Osteoblast (primary cell): ENCODE measurements around the gene MEIG1. TPM values are rescaled to one million over a fixed set of nuclear protein-coding genes. Genes with fewer than 3 reads are reported as not detected.

Experiments
- DNase-seq: peaks from one replicate; pipeline ENCODE4 v3.0.0; 2011; ENCODE audit warnings: low spot score, mixed read lengths; ENCODE audit not compliant: insufficient read length; ENCODE audit errors: missing footprints
- H2AFZ ChIP-seq: 2 replicates; pipeline ENCODE4 v1.6.0; 2011; ENCODE audit warnings: mild to moderate bottlenecking, low read length
- H3K27ac ChIP-seq: 2 replicates; pipeline ENCODE4 v1.5.1; 2011; ENCODE audit warnings: mild to moderate bottlenecking, low read depth, low read length, moderate library complexity
- H3K27me3 ChIP-seq: 2 replicates; pipeline ENCODE4 v1.6.0; 2012; ENCODE audit warnings: mild to moderate bottlenecking, control low read depth, inconsistent platforms, low read length, moderate library complexity; ENCODE audit not compliant: insufficient read depth
- H3K36me3 ChIP-seq: 2 replicates; pipeline ENCODE4 v1.5.1; 2011; ENCODE audit warnings: mild to moderate bottlenecking, low read length, control low read depth, moderate library complexity; ENCODE audit not compliant: insufficient read depth
- H3K4me1 ChIP-seq: 2 replicates; pipeline ENCODE4 v1.5.1; 2011; ENCODE audit warnings: mild to moderate bottlenecking, low read length, control low read depth, moderate library complexity; ENCODE audit not compliant: insufficient read depth
- H3K4me2 ChIP-seq: 2 replicates; pipeline ENCODE4 v1.6.0; 2011; ENCODE audit warnings: mild to moderate bottlenecking, low read length; ENCODE audit not compliant: insufficient read depth
- H3K4me3 ChIP-seq: fragments of 200-600 bp; sonication (generic); 3 replicates; pipeline ENCODE4 v1.5.1; 2012; ENCODE audit warnings: mild to moderate bottlenecking, low read length, inconsistent platforms; ENCODE audit not compliant: insufficient read depth
- H3K79me2 ChIP-seq: 2 replicates; pipeline ENCODE4 v1.6.0; 2012; ENCODE audit warnings: mild to moderate bottlenecking, low read length, control low read depth, inconsistent platforms; ENCODE audit not compliant: insufficient read depth
- H3K9me3 ChIP-seq: 2 replicates; pipeline ENCODE4 v1.5.1; 2011; ENCODE audit warnings: low read depth, low read length, control low read depth
- H4K20me1 ChIP-seq: 2 replicates; pipeline ENCODE4 v1.6.0; 2012; ENCODE audit warnings: mild to moderate bottlenecking, low read length, control low read depth; ENCODE audit not compliant: insufficient read depth
- total RNA-seq: library from RNA; depleted of rRNA; stranded (reverse); fragments of >200 nt; gene quantifications from 2 replicates; pipeline ENCODE4 v1.2.3, GENCODE V29; 2012
- TF ChIP-seq, protein P1 (sequence below): IDR thresholded peaks from 2 replicates; pipeline ENCODE4 v1.5.1; 2011; ENCODE audit warnings: mild to moderate bottlenecking, low read depth, low read length, moderate library complexity; ENCODE audit errors: extremely low read depth

Gene MEIG1
- total RNA-seq, 1 donor = not detected

DNA sequence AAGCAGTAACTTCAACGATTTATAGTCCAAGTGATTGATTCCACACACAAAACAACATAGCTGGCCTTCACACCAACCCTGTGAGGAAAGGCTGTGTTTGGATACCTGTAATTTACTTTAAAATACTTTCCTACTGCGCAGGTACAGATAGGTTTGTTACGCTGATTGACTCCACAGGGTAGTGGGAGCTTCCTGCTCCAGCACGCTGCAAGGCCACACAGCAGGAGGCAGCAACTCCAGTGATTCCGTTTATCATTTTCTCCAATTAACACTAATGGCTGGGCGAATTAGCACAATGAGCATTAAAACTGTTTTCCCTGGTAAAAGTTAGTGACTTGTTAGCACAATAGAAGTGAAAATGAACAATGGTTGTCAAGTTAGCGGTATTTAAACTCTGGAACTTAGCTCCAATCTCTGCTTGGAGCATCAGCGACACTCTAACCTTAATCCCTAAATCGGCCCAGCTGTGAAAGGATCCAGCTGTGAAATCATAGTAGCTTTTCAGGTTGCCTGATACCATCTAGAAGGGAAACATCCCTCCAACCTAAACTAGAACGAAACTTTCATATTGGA lies 6.3 kb upstream of the MEIG1 start:
- peaks cover 53% of the 10 kb centered on the region for H3K79me2 ChIP-seq
- H3K4me2 ChIP-seq = peak overlapping the region; percentile 98
- no peak for DNase-seq
- peak overlapping the region; percentile 84 for H3K27ac ChIP-seq
- peaks cover 5% of the 10 kb centered on the region for H4K20me1 ChIP-seq
- no peaks in the 10 kb centered on the region for H3K9me3 ChIP-seq
- H3K27me3 ChIP-seq = no peaks in the 10 kb centered on the region
- peaks cover 18% of the 10 kb centered on the region for H3K4me1 ChIP-seq
- H2AFZ ChIP-seq = peak overlapping the region; percentile 100
- TF ChIP-seq, protein P1, sequence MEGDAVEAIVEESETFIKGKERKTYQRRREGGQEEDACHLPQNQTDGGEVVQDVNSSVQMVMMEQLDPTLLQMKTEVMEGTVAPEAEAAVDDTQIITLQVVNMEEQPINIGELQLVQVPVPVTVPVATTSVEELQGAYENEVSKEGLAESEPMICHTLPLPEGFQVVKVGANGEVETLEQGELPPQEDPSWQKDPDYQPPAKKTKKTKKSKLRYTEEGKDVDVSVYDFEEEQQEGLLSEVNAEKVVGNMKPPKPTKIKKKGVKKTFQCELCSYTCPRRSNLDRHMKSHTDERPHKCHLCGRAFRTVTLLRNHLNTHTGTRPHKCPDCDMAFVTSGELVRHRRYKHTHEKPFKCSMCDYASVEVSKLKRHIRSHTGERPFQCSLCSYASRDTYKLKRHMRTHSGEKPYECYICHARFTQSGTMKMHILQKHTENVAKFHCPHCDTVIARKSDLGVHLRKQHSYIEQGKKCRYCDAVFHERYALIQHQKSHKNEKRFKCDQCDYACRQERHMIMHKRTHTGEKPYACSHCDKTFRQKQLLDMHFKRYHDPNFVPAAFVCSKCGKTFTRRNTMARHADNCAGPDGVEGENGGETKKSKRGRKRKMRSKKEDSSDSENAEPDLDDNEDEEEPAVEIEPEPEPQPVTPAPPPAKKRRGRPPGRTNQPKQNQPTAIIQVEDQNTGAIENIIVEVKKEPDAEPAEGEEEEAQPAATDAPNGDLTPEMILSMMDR = peak; percentile 12
- peak overlapping the region; percentile 97 for H3K4me3 ChIP-seq
- H3K36me3 ChIP-seq = no peaks in the 10 kb centered on the region

- peak overlapping the region; percentile 100 for H2AFZ ChIP-seq
- peak overlapping the region; percentile 98 for H3K4me2 ChIP-seq
- H3K4me3 ChIP-seq = peak overlapping the region; percentile 97
- peaks cover 47% of the 10 kb centered on the region for H3K79me2 ChIP-seq
- H3K27ac ChIP-seq = peak overlapping the region; percentile 84
- DNase-seq = peak; percentile 91
- TF ChIP-seq, protein P1 = no peak
- H3K9me3 ChIP-seq = no peaks in the 10 kb centered on the region
- H3K36me3 ChIP-seq = no peaks in the 10 kb centered on the region
- H4K20me1 ChIP-seq = peaks cover 5% of the 10 kb centered on the region
- H3K27me3 ChIP-seq = no peaks in the 10 kb centered on the region
- peaks cover 18% of the 10 kb centered on the region for H3K4me1 ChIP-seq
Observed at GRCh38 chr10:14953424-14954000, 5.7 kb upstream of the MEIG1 start.

- Histone ChIP-seq H3K27me3 (no peaks in the 10 kb centered on the region), H3K36me3 (no peaks in the 10 kb centered on the region), H3K27ac (peak within 1 kb of the TSS; percentile 84), H3K4me3 (peak within 1 kb of the TSS; percentile 97), H4K20me1 (peaks cover 5% of the 10 kb centered on the region), H3K79me2 (peaks cover 41% of the 10 kb centered on the region), H3K4me1 (peaks cover 18% of the 10 kb centered on the region), H3K9me3 (no peaks in the 10 kb centered on the region), H2AFZ (peak within 1 kb of the TSS; percentile 100), H3K4me2 (peak within 1 kb of the TSS; percentile 98)
- peak; percentile 98 for DNase-seq
- TF ChIP-seq, protein P1 = no peak
Observed at GRCh38 chr10:14954001-14954770, 5.0 kb upstream of the MEIG1 start, which contains the start of gene DCLRE1C. Gene DCLRE1C, minus strand, starts transcription at chr10:14954096. Its CDS starts 86 bp downstream, at chr10:14954010.

- H3K4me1 ChIP-seq = peaks cover 18% of the 10 kb centered on the region
- DNase-seq = no peak
- H3K27me3 ChIP-seq = no peaks in the 10 kb centered on the region
- no peak overlapping the region for H2AFZ ChIP-seq
- no peaks in the 10 kb centered on the region for H3K36me3 ChIP-seq
- no peaks in the 10 kb centered on the region for H3K9me3 ChIP-seq
- H3K4me2 ChIP-seq = peak overlapping the region; percentile 98
- H4K20me1 ChIP-seq = peaks cover 5% of the 10 kb centered on the region
- TF ChIP-seq, protein P1 = no peak
- H3K4me3 ChIP-seq = peak overlapping the region; percentile 97
- peaks cover 34% of the 10 kb centered on the region for H3K79me2 ChIP-seq
- H3K27ac ChIP-seq = peak overlapping the region; percentile 84
Observed at GRCh38 chr10:14954934-14955333, 4.3 kb upstream of the MEIG1 start.
